ENCODE results near the gene RUFY4.

GRCh38 chr2:218071218-218071937, 2.3 kb downstream of the RUFY4 start:
- TF ChIP-seq, protein P1, sequence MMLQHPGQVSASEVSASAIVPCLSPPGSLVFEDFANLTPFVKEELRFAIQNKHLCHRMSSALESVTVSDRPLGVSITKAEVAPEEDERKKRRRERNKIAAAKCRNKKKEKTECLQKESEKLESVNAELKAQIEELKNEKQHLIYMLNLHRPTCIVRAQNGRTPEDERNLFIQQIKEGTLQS (CRISPR knock-in tag; conservative IDR thresholded peaks at IDR 0.05) = no peak
- no peak for TF ChIP-seq JUN (CRISPR knock-in tag; IDR thresholded peaks at IDR 0.05)
- TF ChIP-seq GTF2I (CRISPR knock-in tag; conservative IDR thresholded peaks at IDR 0.05) = no peak
- TF ChIP-seq, protein P2, sequence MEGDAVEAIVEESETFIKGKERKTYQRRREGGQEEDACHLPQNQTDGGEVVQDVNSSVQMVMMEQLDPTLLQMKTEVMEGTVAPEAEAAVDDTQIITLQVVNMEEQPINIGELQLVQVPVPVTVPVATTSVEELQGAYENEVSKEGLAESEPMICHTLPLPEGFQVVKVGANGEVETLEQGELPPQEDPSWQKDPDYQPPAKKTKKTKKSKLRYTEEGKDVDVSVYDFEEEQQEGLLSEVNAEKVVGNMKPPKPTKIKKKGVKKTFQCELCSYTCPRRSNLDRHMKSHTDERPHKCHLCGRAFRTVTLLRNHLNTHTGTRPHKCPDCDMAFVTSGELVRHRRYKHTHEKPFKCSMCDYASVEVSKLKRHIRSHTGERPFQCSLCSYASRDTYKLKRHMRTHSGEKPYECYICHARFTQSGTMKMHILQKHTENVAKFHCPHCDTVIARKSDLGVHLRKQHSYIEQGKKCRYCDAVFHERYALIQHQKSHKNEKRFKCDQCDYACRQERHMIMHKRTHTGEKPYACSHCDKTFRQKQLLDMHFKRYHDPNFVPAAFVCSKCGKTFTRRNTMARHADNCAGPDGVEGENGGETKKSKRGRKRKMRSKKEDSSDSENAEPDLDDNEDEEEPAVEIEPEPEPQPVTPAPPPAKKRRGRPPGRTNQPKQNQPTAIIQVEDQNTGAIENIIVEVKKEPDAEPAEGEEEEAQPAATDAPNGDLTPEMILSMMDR (IDR thresholded peaks at IDR 0.05) = no peak
- no peak for TF ChIP-seq NR3C1 (CRISPR knock-in tag; conservative IDR thresholded peaks at IDR 0.05; ENCODE audit: low read depth)

Data from WTC11 (cell line).